GM21390 (cell line): ENCODE results near the gene C1orf226.
"Not testable (repeated sequence)": the region's sequence is repeated elsewhere in the genome, so short reads cannot be mapped to it uniquely, and the experiment has no call there.

Experiments
- ATAC-seq: cut with Tn5 transposase; IDR thresholded peaks from one replicate; pipeline ENCODE4 v1.9.1; 2021; ENCODE audit not compliant: unreplicated experiment

C1orf226 gene, protein sequence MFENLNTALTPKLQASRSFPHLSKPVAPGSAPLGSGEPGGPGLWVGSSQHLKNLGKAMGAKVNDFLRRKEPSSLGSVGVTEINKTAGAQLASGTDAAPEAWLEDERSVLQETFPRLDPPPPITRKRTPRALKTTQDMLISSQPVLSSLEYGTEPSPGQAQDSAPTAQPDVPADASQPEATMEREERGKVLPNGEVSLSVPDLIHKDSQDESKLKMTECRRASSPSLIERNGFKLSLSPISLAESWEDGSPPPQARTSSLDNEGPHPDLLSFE

DNA sequence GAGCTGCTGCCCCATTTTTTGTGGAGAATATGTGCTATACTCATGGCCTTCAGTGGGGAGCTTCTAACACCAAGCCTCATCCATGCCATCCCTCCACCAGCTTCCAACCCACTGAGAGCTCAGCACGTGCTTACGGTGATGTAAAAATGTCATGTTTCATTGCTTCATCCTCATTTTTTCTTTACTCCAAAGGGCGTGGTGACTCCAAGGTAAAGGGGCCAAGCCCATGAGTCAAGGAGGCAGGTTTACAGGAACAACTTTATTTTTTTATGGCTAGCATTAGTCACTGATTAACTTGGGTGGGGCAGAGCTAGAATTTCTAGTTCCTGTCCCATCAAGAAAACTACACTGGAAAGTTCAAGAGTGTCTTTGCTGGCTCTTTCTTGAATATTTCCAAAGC lies at the start of gene C1orf226:
C1orf226 (plus strand) TSS at position 346 of the 400 bp plus-strand sequence. CDS start 174 bp downstream, outside the sequence.
- no peak for ATAC-seq

DNA sequence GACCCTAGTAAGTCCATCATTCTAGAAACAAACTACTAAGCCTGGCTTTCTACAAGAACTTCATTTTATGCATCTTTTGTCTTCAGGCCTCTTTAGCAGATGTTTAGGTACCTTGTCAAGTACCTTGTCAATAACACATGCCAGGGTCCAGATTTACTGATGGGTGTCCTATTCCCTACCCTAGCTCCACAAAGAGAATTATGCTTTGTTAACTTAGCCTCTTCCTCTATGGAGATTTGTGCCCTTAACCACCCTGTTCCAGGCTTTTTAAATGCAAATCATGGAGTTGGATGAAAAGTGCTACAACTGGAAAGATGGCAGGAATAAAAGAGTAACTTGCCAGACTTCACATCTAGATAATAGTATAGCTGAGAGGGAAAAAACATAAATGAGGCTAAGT lies 47.5 kb upstream of the C1orf226 start:
- no peak for ATAC-seq

DNA sequence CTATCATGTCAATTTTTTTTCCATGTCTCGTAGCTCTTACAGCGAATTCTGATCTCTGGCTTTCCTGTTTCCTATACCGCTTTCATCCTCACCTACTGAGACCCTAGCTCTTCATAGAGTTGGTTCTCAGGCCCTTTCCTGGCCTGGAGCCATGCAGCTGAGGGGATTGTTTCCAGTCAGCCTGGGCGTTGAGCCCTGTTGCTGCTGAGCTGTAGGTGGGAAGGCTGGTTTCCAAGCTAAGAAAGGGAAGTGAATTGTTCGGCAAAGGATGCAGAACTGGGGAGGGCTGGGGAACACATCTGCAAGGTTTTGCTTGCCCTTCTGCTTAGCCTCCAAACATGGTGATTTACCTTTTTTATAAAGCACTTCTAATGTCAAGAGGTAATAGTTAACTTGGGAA lies 46.4 kb upstream of the C1orf226 start:
- ATAC-seq, result no peak

DNA sequence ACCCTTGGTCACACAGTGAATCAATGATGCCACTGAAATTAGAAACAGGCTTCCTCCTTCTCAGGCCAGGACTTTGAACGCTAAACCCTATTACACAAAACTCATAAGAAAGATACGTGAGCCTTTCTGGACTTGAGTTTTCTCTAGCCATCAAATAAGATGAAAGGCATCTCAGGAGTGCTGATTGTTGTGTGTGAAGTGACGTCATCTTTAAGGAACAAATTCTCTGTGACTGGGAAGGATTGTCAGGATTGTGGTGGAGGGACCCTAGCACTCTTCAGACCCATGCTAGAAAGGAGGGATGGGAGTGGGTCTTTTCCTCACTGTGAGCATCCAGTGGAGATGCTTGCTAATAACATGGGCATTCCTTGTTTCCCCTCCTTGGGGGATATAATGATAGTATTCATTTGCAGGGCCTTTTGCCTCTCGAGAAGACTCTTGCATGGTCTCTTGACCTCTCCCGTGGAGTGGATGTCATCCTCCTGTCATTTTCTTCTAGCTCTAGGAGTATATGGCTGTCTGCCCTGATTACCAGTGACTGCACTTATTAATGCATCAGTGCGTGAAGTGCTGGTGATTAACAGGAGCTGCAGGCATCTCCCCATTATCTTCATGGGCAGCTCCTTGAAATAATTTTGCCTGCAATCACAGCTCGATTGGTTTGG lies 44.8 kb upstream of the C1orf226 start:
- no peak for ATAC-seq

DNA sequence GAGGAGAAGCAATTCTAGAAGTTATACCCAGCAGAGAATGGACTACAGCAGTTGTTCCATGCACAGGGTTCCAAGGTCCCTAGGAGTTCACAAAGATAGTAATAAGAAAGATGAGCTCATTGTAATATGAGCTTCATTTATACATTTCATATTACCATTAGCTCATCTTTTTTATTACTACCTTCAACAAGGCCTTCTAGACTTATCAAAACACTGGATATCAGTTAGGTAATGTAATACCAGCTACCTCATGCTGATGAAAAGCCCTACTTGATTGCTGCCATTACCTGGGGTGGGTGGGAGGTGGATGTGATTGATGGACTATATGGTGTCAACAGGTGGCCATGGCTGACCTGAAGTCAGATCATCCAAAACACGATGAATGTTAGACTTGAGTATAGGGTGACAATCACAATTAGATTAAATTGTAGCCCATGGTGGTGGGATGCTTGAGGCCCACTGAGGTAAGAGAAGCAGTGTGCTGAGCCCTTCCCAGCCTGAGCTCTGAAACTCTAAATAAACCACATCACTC lies 39.0 kb upstream of the C1orf226 start:
- ATAC-seq, result no peak

DNA sequence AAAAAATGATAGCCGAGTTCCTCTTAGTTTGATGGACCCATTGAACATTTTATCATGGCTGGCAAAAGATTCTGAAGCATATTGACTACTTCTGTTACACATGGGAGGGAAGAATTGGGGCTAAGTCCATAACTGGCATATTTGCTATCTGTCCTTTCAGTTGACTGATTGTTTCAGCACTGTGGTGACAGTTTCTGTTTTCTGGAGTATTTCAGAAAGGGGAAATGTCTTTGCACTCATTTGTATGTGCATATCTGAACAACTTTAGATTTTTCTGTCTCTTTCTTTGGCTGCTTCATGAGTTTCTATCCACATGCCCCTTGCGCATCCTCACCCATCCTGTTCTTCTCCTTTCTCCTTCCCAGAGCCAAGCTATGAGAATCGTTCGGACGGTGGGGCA lies 38.1 kb upstream of the C1orf226 start:
- ATAC-seq, result no peak

DNA sequence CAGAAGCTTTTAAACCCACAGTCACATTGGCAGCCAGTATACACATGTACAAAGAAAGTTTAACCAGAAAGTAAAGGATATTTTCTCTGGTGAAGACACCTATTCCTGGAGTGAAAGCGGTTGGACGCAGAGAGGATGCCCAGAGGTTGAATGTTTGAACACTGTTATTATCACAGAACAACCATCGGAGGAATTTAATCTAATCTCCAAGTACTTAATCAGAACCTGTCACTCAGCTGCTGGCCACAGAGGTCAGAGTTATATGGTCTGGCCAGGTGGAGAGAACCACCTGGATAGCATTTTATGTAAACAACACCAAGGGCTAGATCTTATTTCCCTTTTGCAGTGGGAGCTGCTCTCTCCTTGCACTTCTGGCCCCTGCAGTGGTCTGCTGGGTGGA lies 34.2 kb upstream of the C1orf226 start:
- ATAC-seq, result no peak

DNA sequence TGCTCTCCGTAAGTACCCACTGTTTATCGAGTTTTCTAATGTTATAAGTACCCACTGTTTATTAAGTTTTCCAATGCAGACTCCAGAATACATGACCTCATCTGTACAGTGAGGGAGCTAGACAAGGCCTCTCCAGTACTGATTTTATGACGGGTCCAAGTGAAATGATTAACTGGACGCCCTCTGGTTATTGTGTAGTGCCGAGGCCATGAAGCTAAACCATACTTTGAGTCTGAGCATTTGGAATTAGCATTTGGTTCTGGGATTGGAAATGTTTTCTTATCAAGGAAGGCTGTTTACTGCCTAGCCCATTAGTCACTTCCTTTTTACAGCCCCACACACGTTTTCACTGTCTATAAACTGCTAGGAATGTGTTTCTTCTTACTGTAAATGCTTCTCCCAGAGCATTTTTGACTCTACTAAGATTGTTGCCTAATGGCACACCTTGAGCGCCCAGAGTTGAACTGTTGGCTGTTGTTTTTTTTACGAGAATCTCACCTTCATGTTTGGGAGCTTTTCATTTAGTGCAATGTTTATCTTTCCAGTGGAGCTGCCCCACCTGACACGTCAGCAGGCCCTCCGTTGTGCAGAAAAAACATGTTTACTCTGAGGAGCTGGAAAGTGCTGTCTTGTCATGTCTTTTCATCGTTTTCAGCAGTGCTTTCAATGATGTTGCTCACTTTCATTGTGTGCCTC lies 31.7 kb upstream of the C1orf226 start:
- no peak for ATAC-seq

DNA sequence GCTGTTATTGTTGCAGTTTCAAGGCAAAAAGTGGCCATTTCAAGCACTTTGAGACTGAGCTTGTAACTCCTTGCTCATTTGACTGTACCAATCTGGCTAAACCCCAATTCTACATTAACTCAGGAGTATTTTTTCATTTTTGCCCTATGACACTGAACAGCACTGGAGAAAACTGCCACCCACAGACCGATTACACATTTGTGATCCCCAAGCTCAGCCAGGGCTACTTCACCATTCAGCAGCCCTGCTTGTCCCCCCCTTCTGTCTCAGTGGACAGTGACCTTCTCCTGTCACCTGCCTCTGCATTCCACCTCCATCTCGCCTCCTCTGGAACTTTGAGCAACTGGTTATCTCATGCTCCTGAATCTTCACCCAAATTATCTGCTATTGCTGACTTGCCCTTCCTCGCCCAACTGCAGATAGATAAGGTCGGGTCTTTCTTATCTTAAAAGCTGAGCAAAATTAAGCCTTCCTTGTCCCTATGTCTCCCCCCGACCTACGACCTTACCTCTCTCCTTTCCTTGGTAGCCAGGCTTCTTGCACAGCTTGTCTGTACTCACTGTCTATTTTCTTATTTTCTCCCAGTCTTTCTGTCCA lies 30.2 kb upstream of the C1orf226 start:
- no peak for ATAC-seq

DNA sequence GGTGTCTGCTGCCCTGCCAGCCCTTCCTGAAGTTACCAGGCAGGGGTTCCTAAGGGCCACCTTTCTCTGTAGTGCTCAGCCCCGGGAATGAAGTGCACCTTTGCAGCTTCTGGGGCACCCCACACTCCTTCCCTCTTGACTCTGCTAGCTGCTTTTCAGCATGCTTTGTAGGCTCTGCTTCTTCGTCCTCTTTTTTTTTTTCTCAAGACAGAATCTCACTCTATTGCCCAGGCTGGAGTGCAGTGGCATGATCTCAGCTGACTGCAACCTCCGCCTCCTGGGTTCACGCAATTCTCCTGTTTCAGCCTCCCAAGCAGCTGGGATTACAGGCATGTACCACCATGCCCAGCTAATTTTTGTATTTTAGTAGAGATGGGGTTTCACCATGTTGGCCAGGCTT lies 29.7 kb upstream of the C1orf226 start:
- not testable (repeated sequence) for ATAC-seq

DNA sequence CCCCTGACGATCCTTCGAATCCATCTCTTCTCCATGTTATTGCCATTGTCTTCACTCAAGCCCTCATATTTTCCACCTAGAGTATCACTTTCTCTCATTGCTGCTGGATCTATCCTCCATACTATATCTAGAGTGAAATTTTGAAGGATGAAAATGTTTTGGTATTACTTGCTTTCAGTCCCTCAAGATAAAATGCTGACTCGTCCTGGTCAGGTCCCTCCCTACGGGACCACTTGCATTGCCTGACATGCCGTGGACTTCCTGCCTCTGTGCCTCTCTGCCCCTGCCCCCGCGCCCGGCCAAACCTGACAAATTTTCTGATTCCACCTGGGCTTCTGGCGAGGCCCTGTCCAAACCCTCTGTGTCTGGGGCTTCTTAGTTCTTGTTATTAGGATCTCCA lies 28.4 kb upstream of the C1orf226 start:
- no peak for ATAC-seq

DNA sequence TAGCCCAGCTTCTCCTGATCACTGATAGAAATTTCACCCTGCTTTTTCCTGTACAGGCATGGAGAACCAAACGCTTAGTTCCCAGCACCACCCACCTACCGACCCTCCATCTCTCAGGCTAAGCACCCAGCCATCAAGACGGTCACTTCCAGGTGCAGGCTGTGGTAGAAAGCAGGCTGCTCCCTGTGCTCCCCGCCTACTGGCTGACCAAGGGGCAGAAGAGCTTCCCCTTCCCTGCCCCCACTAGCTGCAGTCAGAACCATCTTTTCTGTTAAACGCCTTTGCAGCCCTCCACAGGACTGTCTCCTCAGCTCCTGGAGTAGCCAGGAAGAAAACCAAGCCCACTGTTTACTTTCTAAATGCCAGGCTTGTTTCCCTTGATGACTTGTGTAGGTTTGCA lies 27.8 kb upstream of the C1orf226 start:
- no peak for ATAC-seq

DNA sequence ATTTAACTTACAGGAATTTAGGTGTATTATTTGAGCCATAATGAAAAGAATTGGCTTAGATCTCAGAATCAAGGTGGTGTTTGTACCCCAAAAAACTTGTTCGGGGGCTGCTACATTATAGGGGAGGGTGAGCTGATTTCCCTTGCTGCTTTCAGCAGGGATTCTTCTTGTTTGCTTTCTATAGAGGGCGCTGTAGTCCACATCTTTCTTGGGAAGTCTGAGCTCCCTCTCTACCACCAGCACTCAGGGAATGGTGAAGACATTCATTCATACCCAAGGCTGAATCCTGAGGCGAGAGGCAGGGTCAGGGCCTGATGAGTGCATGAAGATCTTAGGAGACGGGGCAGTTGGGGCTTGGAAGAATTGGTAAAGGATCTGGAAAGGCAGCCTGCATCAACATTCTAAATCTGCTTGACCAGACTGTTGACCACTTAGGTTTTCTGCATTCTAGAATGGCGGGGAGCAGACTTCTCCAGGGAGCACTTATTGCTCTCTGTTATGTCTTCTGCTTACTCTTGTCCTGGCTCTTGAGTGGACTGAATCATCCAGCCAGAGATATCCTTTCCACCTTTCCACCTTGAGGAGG lies 23.8 kb upstream of the C1orf226 start:
- no peak for ATAC-seq

DNA sequence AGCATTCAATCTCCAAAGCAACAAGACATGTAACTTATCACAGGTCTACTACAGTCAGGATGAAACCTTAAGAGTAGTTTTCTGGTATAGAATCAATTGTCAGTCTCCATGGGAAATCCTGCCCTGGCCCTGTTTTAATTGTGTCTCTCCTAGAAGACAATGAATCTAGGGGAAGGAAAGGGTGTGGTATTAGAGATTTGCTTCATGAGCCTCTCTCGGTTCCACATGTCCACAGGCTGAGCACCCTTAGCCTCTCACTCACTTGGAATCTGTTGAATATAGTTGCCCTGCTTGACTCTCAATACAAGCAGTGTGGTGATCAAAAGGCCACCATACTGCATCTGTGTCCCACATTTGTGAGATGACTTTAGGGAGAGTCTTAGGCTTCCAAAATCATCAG lies 22.6 kb upstream of the C1orf226 start:
- ATAC-seq, result no peak

DNA sequence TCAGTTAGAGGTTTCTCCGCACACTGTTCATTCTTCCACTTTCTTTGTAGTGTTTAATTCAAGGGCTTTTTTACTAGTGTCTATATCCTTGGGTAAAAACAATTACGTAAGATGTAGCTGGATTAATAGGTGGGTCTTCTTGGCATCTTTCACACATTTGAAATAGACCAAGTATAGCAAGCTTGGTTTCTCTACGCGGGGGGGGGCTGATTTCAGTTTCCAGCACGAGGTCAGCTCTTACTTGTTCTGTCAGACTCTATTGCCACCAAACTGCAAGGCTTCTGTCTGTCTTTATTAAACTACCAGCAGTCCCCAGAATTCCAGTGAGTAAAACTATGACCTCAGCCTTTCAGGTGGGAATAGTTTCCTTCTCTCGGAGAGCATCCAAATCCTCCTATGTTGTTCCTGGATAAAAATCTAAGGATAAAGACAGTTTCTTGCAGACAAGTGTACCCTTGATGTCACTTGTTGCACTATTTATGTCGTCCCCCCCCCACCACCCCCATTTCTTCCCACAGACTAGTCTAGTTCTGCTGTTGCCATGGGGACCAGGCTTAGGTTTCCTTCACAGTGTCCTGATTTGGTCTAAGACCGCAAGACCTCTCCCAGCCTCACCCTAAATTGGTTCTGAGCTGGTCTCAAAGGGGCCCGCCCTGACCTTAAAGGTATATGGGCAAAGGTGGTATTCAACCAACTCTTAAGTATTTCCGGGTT lies 21.8 kb upstream of the C1orf226 start:
- no peak for ATAC-seq

DNA sequence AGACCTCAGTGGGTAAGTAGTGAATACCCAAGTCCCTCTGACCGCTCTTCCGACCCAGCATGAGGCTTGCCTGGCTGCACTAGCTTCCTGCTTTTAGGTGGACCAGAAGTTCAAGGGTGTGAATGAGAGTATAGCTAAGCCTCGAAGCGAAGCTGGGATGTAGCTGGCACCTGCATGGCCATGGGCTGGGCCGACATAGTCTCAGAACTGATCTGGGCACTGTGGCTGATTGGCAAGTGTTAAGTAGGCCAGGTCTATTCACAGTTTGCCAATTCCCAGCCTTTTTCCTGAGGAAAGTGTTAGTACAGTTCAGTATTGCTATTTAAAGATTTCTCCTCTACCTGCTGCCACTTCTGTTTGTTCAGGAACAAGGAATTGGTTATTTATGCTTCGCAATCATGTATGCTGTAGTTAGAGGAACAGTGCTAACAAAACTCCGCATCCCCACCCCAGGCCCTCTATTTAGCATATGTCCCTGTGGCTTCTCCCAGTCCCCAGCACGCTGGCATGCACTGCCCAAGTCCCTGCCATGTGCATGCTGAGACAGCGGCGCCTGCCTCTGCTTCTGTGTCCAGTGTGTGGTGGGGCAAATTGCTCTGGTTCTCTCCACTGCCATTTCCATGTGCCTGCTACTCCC lies 21.2 kb upstream of the C1orf226 start:
- no peak for ATAC-seq

DNA sequence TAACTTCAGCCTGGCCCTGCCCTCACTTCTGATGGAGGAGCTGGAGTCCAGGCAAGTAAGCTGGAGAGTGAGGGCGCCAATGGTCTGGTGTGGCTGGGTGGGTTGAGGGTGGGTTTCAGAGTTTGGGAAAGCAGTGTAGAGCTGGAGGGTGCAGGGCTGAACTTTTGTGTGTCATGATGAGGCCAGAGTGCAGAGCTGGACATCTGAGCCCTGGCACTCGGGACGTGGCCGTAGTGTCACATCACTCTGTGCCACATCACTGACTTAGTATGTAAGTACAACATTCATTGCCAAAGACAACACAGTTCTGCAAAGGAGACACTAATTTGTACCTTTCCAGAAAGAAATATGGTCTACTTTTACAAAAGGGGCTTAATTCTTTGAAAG lies 20.7 kb upstream of the C1orf226 start:
- ATAC-seq, result no peak

DNA sequence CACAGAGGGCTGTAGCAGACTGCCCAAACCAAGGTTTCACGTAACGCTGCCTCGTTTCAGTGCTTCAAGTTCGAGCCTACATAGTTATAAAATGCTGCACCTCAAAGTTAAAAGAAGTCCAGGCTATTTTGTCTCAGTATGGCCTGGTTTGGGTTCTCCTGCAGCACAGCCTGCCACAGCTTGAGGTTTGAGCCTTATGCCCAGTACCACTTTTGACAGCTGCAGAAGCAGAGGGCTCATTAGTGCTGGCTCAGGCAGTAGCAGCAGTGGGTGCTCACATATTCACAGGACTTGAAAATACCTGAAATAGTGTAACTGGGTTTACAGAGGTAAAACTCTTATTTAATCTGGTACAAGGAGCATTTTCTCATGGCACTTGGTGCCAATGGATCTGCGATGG lies 20.2 kb upstream of the C1orf226 start:
- peak; percentile 28 for ATAC-seq

DNA sequence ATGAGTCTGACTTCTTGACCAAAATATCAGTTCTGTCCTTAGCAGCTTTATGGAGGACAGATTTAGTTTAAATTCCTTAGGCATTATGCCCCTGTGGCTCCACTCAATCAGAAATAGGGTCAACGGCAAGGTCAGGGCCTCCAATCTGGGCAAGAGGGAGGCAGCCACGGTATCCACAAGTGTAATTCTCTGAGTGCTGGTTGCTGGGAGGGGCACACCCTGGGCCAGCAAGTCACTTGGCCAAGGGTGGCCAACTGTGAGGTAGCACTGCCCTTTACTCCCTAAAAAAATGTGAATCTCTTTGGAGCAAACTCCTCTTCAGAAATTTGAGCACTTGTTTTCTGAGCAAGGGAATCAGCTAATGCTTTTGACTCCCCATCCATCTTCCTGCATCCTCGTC lies 17.7 kb upstream of the C1orf226 start:
- no peak for ATAC-seq

DNA sequence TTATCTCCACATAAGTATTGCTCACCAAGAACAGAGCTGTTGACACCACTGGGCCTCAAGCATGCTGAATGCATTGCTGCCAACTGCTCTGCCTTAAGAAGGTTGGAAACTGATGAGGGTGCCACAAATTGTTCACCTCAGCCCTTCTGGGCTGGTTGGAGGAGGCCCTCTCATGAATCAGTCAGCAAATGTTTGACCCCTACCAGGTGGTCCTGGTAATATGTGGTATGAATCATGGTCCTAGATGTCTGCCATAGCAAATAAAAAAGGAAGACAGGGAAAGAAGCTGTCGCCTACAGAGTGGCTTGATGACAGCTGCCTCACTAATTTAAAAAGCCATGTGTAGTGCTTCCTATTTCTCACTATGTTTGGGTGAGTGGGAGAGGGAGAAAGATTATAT lies 17.0 kb upstream of the C1orf226 start:
- no peak for ATAC-seq
